Gastrocnemius medialis (tissue), 4 donors: ENCODE measurements around the gene NR3C2. TPM values are rescaled to one million over a fixed set of nuclear protein-coding genes. Genes with fewer than 3 reads are reported as not detected.

Experiments used
- ATAC-seq, 2 donors: fragments of 150-250 bp; one replicate each; pipeline ENCODE4 v1.9.1; 2016
- DNase-seq, 2 donors: peaks; one replicate each; pipeline ENCODE4 v3.0.0-alpha.2; 2019
- H3K27ac ChIP-seq, 4 donors: fragments of 200-600 bp; sonication (generic); 1 replicate in 1 of 4; 2 replicates in 3 of 4; pipeline ENCODE4 v1.5.1; 2016 to 2018; ENCODE audit warnings: mild to moderate bottlenecking in 2 of 4, moderate library complexity in 1 of 4
- H3K27me3 ChIP-seq, 3 donors: fragments of 200-600 bp; sonication (generic) in 2 of 3; 1 replicate in 1 of 3; 2 replicates in 2 of 3; pipeline versions ENCODE4 v1.5.1 to v1.6.0; 2016 to 2019; ENCODE audit warnings: mild to moderate bottlenecking in 1 of 3, moderate library complexity in 1 of 3
- H3K36me3 ChIP-seq, 2 donors: fragments of 200-600 bp; sonication (generic) in 1 of 2; one replicate each; pipeline ENCODE4 v1.5.1; 2017 to 2018
- H3K4me1 ChIP-seq, 2 donors: fragments of 200-600 bp; sonication (generic) in 1 of 2; one replicate each; pipeline ENCODE4 v1.5.1; 2016 to 2017; ENCODE audit warnings: mild to moderate bottlenecking in 2 of 2
- H3K4me3 ChIP-seq, 4 donors: fragments of 200-600 bp; sonication (generic) in 3 of 4; 1 replicate in 1 of 4; 2 replicates in 3 of 4; pipeline ENCODE4 v1.5.1; 2016 to 2019; ENCODE audit warnings: mild to moderate bottlenecking in 2 of 4
- H3K9me3 ChIP-seq, 3 donors: fragments of 200-600 bp; sonication (generic) in 2 of 3; 1 replicate in 1 of 3; 2 replicates in 2 of 3; pipeline ENCODE4 v1.5.1; 2016 to 2019
- CTCF ChIP-seq, 5 experiments: fragments of 450-650 bp in 3 of 5; fragments of 200-600 bp in 2 of 5; sonication (generic) in 2 of 5; IDR thresholded peaks in 4 of 5; conservative IDR thresholded peaks in 1 of 5; 1 replicate in 4 of 5; 2 replicates in 1 of 5; pipeline ENCODE4 v1.5.1; 2016 to 2019; ENCODE audit warnings: antibody characterized with exemption in 5 of 5, mild to moderate bottlenecking in 3 of 5, moderate library complexity in 3 of 5
- POLR2A ChIP-seq, 2 donors: fragments of 450-650 bp; IDR thresholded peaks; one replicate each; pipeline ENCODE4 v1.6.1; 2017; ENCODE audit warnings: antibody characterized with exemption in 2 of 2, mild to moderate bottlenecking in 2 of 2, moderate library complexity in 2 of 2
- in situ Hi-C, 4 donors: fragments of 200-750 bp; cut with MboI; loops; one replicate each; pipeline versions ENCODE4 v1.15.0 to v1.8.0; 2017; ENCODE audit warnings: low sequenced_read_pairs in 4 of 4
- intact Hi-C: fragments of 100-400 bp; cut with DNase I; formaldehyde crosslinking; loops from one replicate; pipeline ENCODE4 v1.15.1; 2023; ENCODE audit warnings: low total_unique reads
- total RNA-seq, 4 donors: library from RNA; depleted of rRNA; stranded (reverse); fragments of >200 nt; gene quantifications; one replicate each; pipeline versions ENCODE4 v1.1.0 to v1.2.3, GENCODE V29; 2016

NR3C2 gene
- total RNA-seq, 4 donors from 2014 or later: 5.6 to 10.4 (median 8.1) TPM

- peaks cover 38% of the 10 kb centered on the region in 2 donors for H3K4me1 ChIP-seq
- H3K27me3 ChIP-seq: no peaks in the 10 kb centered on the region
- peak; percentile 90 to 91 for ATAC-seq
- H3K36me3 ChIP-seq: no peaks in the 10 kb centered on the region
- peak overlapping the region; percentile 42 to 48 (median 47) for H3K4me3 ChIP-seq
- in situ Hi-C loops: no loop called here
- H3K27ac ChIP-seq: peak overlapping the region; percentile 88 to 93 (median 91)
- TF ChIP-seq POLR2A (IDR thresholded peaks at IDR 0.05): peak; percentile 13 to 50
- no peak for TF ChIP-seq CTCF (IDR thresholded peaks at IDR 0.05 in 4 of 5, conservative IDR thresholded peaks at IDR 0.05 in 1 of 5)
- DNase-seq: peak; percentile 89 to 96
- intact Hi-C loops: loop anchor here (1.0 to 10.0 kb wide), 2 partner anchors 37 to 219 kb away; no protein-coding TSS in a partner anchor
- H3K9me3 ChIP-seq: no peaks in the 10 kb centered on the region
Measured at GRCh38 chr4:148044089-148044911, 397.9 kb downstream of the NR3C2 start.

- intact Hi-C loops (loop anchor here (2.0 to 10.0 kb wide), 2 partner anchors 13 to 217 kb away; no protein-coding TSS in a partner anchor), in situ Hi-C loops (no loop called here)
- Histone ChIP-seq H3K4me3 (no peak overlapping the region), H3K27me3 (no peaks in the 10 kb centered on the region), H3K27ac (peak overlapping the region in 2 of 4 donors; percentile 45 to 93), H3K36me3 (no peaks in the 10 kb centered on the region), H3K9me3 (no peaks in the 10 kb centered on the region), H3K4me1 (peaks cover 28 to 36% of the 10 kb centered on the region in 2 donors)
- ATAC-seq (no peak), DNase-seq (no peak)
- no peak for TF ChIP-seq CTCF (IDR thresholded peaks at IDR 0.05 in 4 of 5, conservative IDR thresholded peaks at IDR 0.05 in 1 of 5)
- no peak for TF ChIP-seq POLR2A (IDR thresholded peaks at IDR 0.05)
Measured at GRCh38 chr4:148041606-148042329, 400.4 kb downstream of the NR3C2 start.

GRCh38 chr4:148034813-148035212, 407.4 kb downstream of the NR3C2 start:
- ATAC-seq: no peak
- H3K4me1 ChIP-seq: peaks cover 27 to 37% of the 10 kb centered on the region in 2 donors
- no peaks in the 10 kb centered on the region for H3K36me3 ChIP-seq
- H3K27ac ChIP-seq: peak overlapping the region in 1 of 4 donors; percentile 6
- H3K9me3 ChIP-seq: no peaks in the 10 kb centered on the region
- in situ Hi-C loops (no loop called here), intact Hi-C loops (no loop called here)
- TF ChIP-seq CTCF (IDR thresholded peaks at IDR 0.05 in 4 of 5, conservative IDR thresholded peaks at IDR 0.05 in 1 of 5) (no peak), POLR2A (IDR thresholded peaks at IDR 0.05) (no peak)
- H3K4me3 ChIP-seq: no peak overlapping the region
- DNase-seq: no peak
- H3K27me3 ChIP-seq: no peaks in the 10 kb centered on the region

- peak; percentile 93 for ATAC-seq
Measured at GRCh38 chr4:148030193-148030873, 411.9 kb downstream of the NR3C2 start.

More at GRCh38 chr4:148030193-148030873, 411.9 kb downstream of the NR3C2 start:
- in situ Hi-C loops (no loop called here), intact Hi-C loops (no loop called here)
- H3K27me3 ChIP-seq: no peaks in the 10 kb centered on the region
- H3K9me3 ChIP-seq: no peaks in the 10 kb centered on the region
- no peaks in the 10 kb centered on the region for H3K36me3 ChIP-seq
- TF ChIP-seq POLR2A (IDR thresholded peaks at IDR 0.05) (no peak), CTCF (IDR thresholded peaks at IDR 0.05 in 4 of 5, conservative IDR thresholded peaks at IDR 0.05 in 1 of 5) (no peak)
- H3K4me1 ChIP-seq: peaks cover 48 to 49% of the 10 kb centered on the region in 2 donors
- no peak overlapping the region for H3K4me3 ChIP-seq
- DNase-seq: peak in 1 of 2 donors; percentile 40
- peak overlapping the region; percentile 51 to 76 (median 56) for H3K27ac ChIP-seq
